PC-3 (cell line): ENCODE results near the gene HNRNPA1L2. TPM values are rescaled to one million over a fixed set of nuclear protein-coding genes. Genes with fewer than 3 reads are reported as not detected.
"Not testable (repeated sequence)": the region's sequence is repeated elsewhere in the genome, so short reads cannot be mapped to it uniquely, and the experiment has no call there.

Experiments
- ATAC-seq: fragments of 200-7000 bp; cut with Tn5 transposase; 2 replicates; pipeline ENCODE4 v1.9.1; 2020; ENCODE audit warnings: mild to moderate bottlenecking, moderate library complexity
- BruUV-seq: library from RNA; stranded (reverse); fragments of 400-500 nt; replicated peaks from 2 replicates; lab custom pipeline; 2021; lab: Mats Ljungman, UMichigan
- CTCF ChIA-PET: fragments of 300-600 bp; sonication (Branson Sonifier 250); formaldehyde crosslinking; loops from one replicate; lab custom pipeline; 2022; ENCODE audit warnings: antibody characterized with exemption; lab: Charles Lee
- POLR2A ChIA-PET: fragments of 300-600 bp; sonication (Branson Sonifier 250); formaldehyde crosslinking; loops from one replicate; lab custom pipeline; 2022; ENCODE audit warnings: antibody characterized with exemption; ENCODE audit not compliant: unreplicated experiment; lab: Charles Lee
- DNase-seq: peaks from one replicate; pipeline ENCODE4 v3.0.0-alpha.2; 2015
- H2AFZ ChIP-seq: fragments of 300-600 bp; sonication (generic); 2 replicates; pipeline ENCODE4 v1.6.0; 2016; ENCODE audit warnings: antibody characterized with exemption, low read length
- H3F3A ChIP-seq: fragments of 300-600 bp; sonication (generic); one replicate; pipeline ENCODE4 v1.6.0; 2017; ENCODE audit warnings: antibody characterized with exemption, low read length, control low read depth, mild to moderate bottlenecking; ENCODE audit not compliant: unreplicated experiment
- H3K27ac ChIP-seq: fragments of 300-600 bp; sonication (generic); 2 replicates; pipeline ENCODE4 v1.5.1; 2016; ENCODE audit warnings: mild to moderate bottlenecking, low read length
- H3K27me3 ChIP-seq: fragments of 300-600 bp; sonication (generic); 2 replicates; pipeline ENCODE4 v1.6.1; 2016; ENCODE audit warnings: low read length, mixed read lengths
- H3K36me3 ChIP-seq: fragments of 300-600 bp; sonication (generic); 2 replicates; pipeline ENCODE4 v1.6.1; 2016; ENCODE audit warnings: low read depth, mixed run types, low read length, mixed read lengths
- H3K4me1 ChIP-seq: fragments of 300-600 bp; sonication (generic); 2 replicates; pipeline ENCODE4 v1.5.1; 2016; ENCODE audit warnings: low read length; ENCODE audit not compliant: insufficient read depth
- H3K4me2 ChIP-seq: fragments of 300-600 bp; sonication (generic); 2 replicates; pipeline ENCODE4 v1.6.0; 2016; ENCODE audit warnings: low read length
- H3K4me3 ChIP-seq: fragments of 300-600 bp; sonication (generic); 2 replicates; pipeline ENCODE4 v1.5.1; 2016; ENCODE audit warnings: mild to moderate bottlenecking, low read length, mixed read lengths
- H3K79me2 ChIP-seq: fragments of 300-600 bp; sonication (generic); 2 replicates; pipeline ENCODE4 v1.6.1; 2017; ENCODE audit warnings: low read length, mixed read lengths
- H3K9ac ChIP-seq: fragments of 300-600 bp; sonication (generic); 2 replicates; pipeline ENCODE4 v1.6.0; 2016; ENCODE audit warnings: mild to moderate bottlenecking, low read length
- H3K9me2 ChIP-seq: fragments of 300-600 bp; sonication (generic); replicated peaks from 2 replicates; pipeline ENCODE4 v1.6.1; 2016; ENCODE audit warnings: mixed run types, low read length, mixed read lengths
- H3K9me3 ChIP-seq: fragments of 300-600 bp; sonication (generic); 2 replicates; pipeline ENCODE4 v1.6.1; 2016; ENCODE audit warnings: low read length, mixed read lengths
- H4K20me1 ChIP-seq: fragments of 300-600 bp; sonication (generic); 2 replicates; pipeline ENCODE4 v1.6.1; 2016; ENCODE audit warnings: low read length, mixed read lengths
- EZH2 ChIP-seq: fragments of 300-600 bp; sonication (generic); IDR thresholded peaks from one replicate; pipeline ENCODE4 v1.6.1; 2017; ENCODE audit warnings: antibody characterized with exemption, mild to moderate bottlenecking, low read length; ENCODE audit not compliant: unreplicated experiment
- EZH2phosphoT487 ChIP-seq: fragments of 300-600 bp; sonication (generic); IDR thresholded peaks from 2 replicates; pipeline ENCODE4 v1.6.1; 2018; ENCODE audit warnings: mild to moderate bottlenecking, antibody characterized with exemption, low read length, borderline replicate concordance
- intact Hi-C: fragments of 100-400 bp; cut with micrococcal nuclease; formaldehyde crosslinking; loops from 2 replicates; pipeline ENCODE4 v1.9.0; 2023
- total RNA-seq: library from RNA; depleted of rRNA; stranded (reverse); fragments of >200 nt; gene quantifications from 2 replicates; pipeline ENCODE4 v1.2.3, GENCODE V29; 2014; rRNA removed
- TF ChIP-seq, protein P1 (sequence below): fragments of 300-600 bp; sonication (generic); conservative IDR thresholded peaks from 2 replicates; pipeline ENCODE4 v1.5.1; 2017; ENCODE audit warnings: antibody characterized with exemption, low read depth, mild to moderate bottlenecking, low read length

HNRNPA1L2 gene
- total RNA-seq, 1 experiment from 2014 or later = 3.4 TPM

DNA sequence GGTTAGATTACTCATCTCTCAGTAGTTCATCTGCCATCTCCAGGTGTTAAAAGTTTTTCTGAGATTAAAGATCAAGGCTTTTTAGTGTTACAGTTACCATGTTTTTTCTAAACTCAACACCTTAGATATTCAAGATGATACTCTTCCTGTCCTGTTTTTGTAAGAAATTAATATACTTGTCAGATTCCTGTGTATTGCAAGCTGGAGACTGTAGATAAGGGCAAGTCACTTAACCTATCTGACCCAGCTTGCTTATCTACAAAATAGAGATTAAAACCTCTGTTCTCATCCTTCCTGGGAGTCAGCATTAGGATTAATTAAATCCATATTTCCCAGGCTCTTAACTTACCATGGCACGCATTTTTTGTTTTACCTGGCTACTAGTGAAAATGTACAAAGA lies 35.6 kb downstream of the HNRNPA1L2 start:
- Histone ChIP-seq H3K36me3 (no peaks in the 10 kb centered on the region; the same call in 1 of the 2 replicates), H3K79me2 (no peaks in the 10 kb centered on the region), H4K20me1 (no peaks in the 10 kb centered on the region), H3F3A (no peaks in the 10 kb centered on the region), H3K4me3 (no peak overlapping the region), H2AFZ (no peak overlapping the region), H3K9me2 (no peaks in the 10 kb centered on the region), H3K9ac (no peak overlapping the region), H3K4me2 (no peak overlapping the region), H3K4me1 (no peaks in the 10 kb centered on the region), H3K9me3 (no peaks in the 10 kb centered on the region), H3K27me3 (no peaks in the 10 kb centered on the region), H3K27ac (no peak overlapping the region)
- TF ChIP-seq EZH2 (no peak), EZH2phosphoT487 (no peak)
- TF ChIP-seq, protein P1, sequence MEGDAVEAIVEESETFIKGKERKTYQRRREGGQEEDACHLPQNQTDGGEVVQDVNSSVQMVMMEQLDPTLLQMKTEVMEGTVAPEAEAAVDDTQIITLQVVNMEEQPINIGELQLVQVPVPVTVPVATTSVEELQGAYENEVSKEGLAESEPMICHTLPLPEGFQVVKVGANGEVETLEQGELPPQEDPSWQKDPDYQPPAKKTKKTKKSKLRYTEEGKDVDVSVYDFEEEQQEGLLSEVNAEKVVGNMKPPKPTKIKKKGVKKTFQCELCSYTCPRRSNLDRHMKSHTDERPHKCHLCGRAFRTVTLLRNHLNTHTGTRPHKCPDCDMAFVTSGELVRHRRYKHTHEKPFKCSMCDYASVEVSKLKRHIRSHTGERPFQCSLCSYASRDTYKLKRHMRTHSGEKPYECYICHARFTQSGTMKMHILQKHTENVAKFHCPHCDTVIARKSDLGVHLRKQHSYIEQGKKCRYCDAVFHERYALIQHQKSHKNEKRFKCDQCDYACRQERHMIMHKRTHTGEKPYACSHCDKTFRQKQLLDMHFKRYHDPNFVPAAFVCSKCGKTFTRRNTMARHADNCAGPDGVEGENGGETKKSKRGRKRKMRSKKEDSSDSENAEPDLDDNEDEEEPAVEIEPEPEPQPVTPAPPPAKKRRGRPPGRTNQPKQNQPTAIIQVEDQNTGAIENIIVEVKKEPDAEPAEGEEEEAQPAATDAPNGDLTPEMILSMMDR = no peak
- no TSS peak for BruUV-seq
- POLR2A ChIA-PET = no interaction called here
- CTCF ChIA-PET = no interaction called here
- intact Hi-C loops = no loop called here
- no peak for DNase-seq
- ATAC-seq = no peak

- BruUV-seq, H3K4me1 ChIP-seq, H3K9me3 ChIP-seq, H3K27ac ChIP-seq, H4K20me1 ChIP-seq, H3K9me2 ChIP-seq, H3K27me3 ChIP-seq, H2AFZ ChIP-seq, H3K36me3 ChIP-seq, H3K9ac ChIP-seq, H3K79me2 ChIP-seq, CTCF ChIA-PET, DNase-seq, ATAC-seq, H3K4me2 ChIP-seq, intact Hi-C loops, H3F3A ChIP-seq, POLR2A ChIA-PET, H3K4me3 ChIP-seq: not testable (repeated sequence)
Observed at GRCh38 chr13:52685806-52686205, 43.6 kb downstream of the HNRNPA1L2 start.

DNA sequence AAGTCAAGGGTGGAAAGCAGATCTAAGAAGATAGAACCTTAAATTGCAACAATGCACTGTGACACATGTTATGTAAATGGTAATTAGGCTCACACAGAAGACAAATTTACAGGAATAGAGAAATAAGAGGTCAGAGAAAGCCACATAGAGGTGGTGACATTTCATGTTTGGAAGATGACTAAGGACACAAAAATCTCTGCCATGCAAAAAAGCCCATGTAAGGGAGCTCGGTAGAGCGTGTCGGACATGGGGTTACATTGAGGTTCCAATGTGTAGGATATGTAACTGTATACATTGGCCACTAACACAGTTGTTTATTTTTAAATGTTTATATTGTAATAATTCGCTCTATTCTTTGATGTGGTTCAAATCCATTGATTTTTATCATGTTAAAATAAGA lies 44.1 kb downstream of the HNRNPA1L2 start:
- Histone ChIP-seq H3K79me2 (no peaks in the 10 kb centered on the region), H3K27ac (no peak overlapping the region), H3K9me2 (no peaks in the 10 kb centered on the region), H3K4me2 (no peak overlapping the region), H3K4me3 (no peak overlapping the region), H2AFZ (no peak overlapping the region), H3K4me1 (no peaks in the 10 kb centered on the region), H3K27me3 (no peaks in the 10 kb centered on the region), H3F3A (no peaks in the 10 kb centered on the region), H3K9ac (no peak overlapping the region), H3K9me3 (no peaks in the 10 kb centered on the region), H3K36me3 (no peaks in the 10 kb centered on the region; the same call in 1 of the 2 replicates), H4K20me1 (no peaks in the 10 kb centered on the region)
- ATAC-seq (no peak), DNase-seq (no peak)
- no TSS peak for BruUV-seq
- POLR2A ChIA-PET = no interaction called here
- TF ChIP-seq EZH2 (no peak), EZH2phosphoT487 (no peak)
- TF ChIP-seq, protein P1 = no peak
- intact Hi-C loops = no loop called here
- CTCF ChIA-PET = no interaction called here

Other genes starting within 250 kb of the HNRNPA1L2 start
- 1.0 and 1.3 TPM in 2 replicates for gene THSD1, start 236.3 kb upstream of the HNRNPA1L2 start, total RNA-seq
- gene VPS36, start 191.8 kb upstream of the HNRNPA1L2 start, total RNA-seq = 10.1 and 11.1 TPM in 2 replicates
- gene CKAP2, start 187.0 kb upstream of the HNRNPA1L2 start, total RNA-seq = 27.1 and 30.7 TPM in 2 replicates
- 26.0 and 29.3 TPM in 2 replicates for gene SUGT1, start 10.4 kb downstream of the HNRNPA1L2 start, total RNA-seq
- gene CNMD, start 97.4 kb downstream of the HNRNPA1L2 start, total RNA-seq = not detected in 2 replicates
- gene PCDH8, start 206.2 kb downstream of the HNRNPA1L2 start, total RNA-seq = not detected in 2 replicates